Stimulated activated CD4-positive, alpha-beta T cell treated with anti-CD3 and anti-CD28 coated beads, Interleukin-15, amount 100 ng/mL, for 1 hour (primary cell): ENCODE measurements around the gene RNF217.
"Not testable (repeated sequence)": the region's sequence is repeated elsewhere in the genome, so short reads cannot be mapped to it uniquely, and the experiment has no call there.

ENCODE experiments used
- DNase-seq, 2 donors: peaks; one replicate each; pipeline ENCODE4 v3.0.0-alpha.2; 2020; ENCODE audit warnings: low read depth in 1 of 2, low spot score in 1 of 2

RNF217 gene

DNA sequence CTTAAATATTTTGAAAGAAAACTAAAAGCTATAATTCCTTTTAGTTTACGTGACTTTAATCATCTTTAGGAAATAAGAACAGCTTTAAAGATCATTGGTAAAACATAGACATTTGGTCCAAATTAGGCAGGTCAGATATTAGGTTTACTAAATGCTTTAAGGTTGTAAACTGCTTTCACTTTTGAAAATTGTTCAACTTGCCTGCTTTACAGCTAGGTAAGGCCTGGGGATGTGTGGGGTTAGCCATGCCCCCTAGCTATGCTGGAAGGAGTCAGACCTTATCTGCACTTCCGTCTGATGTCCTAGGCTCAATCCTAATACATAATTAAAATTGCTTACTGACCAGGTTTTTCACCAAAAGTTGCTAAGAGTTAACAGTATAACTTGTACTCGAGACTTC, 160.8 kb downstream of the RNF217 start:
- DNase-seq, result no peak

DNA sequence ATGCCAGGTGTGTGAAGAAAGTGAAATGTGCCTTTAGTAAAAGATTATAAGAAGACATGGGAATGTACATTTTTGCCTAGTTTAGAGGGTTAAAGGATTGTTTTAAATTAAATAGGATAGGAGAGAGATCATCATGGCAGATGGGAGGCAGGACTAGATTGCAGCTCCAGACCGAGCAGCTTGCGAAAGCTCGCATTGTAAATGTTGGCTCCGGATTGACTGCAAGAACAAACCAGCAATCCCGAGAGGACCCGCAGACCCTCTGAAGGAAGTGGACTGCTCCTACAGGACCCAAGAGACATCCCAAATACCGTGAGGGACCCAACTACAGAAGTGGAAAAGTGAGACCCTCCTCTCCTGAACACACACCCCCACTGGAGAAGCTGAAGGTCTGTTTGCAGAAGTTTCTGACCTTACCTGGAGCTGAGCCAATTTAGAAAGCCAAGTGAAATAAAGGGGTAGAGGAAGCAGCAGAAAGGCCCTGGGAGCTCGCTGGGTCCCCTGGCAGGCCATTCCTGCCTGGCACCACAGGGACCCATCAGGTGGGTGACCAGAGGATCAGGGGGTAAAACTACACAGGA, 161.3 kb downstream of the RNF217 start:
- no peak for DNase-seq

DNA sequence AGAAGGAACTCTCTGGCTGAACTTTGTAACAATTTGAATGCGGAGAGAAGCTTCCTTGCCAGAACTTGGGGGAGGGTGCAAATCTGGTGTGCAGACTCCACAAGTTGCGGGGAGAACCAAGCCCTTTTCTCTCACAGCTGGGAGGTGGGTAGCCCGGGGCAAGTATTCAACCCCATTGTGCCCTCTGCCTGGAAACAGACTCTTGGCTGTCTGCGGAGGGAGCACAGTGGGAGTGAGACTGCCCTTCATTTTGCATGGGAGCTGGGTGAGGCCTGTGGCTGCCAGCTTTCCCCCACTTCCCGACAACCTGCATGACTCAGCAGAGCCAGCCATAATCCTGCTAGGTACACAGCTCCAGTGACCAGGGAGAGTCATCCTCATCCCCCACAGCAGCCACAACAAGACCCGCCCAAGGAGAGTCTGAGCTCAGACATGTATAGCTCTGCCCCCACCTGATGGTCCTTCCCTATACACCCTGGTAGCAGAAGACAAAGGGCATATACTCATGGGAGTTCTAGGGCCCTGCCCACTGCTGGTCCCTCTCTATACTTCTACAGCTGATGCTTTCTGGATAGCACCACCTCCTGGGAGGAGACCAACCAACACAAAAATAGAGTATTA, 161.9 kb downstream of the RNF217 start:
- no peak for DNase-seq

DNA sequence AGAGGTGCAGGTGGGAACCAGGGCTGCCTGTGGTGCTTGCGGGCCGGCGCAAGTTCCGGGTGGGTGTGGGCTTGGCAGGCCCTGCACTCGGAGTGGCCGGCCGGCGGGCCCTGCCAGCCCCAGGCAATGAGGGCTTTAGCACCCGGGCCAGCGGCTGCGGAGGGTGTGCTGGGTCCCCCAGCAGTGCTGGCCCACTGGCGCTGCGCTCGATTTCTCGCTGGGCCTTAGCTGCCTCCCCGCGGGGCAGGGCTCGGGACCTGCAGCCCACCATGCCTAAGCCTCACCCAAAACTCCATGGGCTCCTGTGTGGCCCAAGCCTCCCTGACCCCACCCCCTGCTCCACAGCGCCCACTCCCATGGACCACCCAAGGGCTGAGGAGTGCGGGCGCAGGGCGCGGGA, 163.6 kb downstream of the RNF217 start:
- DNase-seq, result not testable (repeated sequence)

DNA sequence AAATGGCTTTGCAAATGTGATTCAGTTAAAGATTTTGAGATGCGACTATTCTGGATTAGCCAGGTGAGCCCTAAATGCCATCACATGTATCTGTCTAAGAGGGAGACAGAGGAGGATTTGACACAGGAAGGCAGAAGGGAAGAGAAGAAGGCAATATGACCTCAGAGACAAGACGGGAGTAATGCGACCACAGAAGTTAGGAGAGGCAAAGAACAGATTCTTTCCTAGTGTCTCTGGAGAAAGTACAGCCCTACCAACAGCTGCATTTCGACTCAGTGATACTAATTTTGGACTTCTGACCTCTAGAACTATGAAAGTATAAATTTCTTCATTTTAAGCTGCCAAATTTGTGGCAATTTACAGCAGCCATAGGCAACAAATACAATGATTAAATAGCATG, 167.1 kb downstream of the RNF217 start:
- DNase-seq, result no peak

DNA sequence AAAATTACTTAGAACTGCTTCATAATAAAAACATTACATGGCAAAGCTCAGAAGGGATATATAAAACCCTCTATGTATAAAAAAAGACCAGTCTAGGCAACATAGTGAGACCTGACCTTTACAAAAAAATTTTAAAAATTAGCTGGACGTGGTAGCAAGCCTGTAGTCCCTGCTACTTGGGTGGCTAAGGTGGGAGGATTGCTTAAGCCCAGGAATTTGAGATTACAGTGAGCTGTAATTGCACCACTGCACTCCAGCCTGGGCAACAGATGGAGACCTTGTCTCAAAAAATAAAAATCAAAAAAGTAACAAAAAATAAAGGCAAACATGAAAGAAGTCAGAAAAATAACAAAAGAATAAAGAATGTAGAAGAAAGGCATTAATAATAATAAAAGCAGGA, 169.8 kb downstream of the RNF217 start:
- no peak for DNase-seq

DNA sequence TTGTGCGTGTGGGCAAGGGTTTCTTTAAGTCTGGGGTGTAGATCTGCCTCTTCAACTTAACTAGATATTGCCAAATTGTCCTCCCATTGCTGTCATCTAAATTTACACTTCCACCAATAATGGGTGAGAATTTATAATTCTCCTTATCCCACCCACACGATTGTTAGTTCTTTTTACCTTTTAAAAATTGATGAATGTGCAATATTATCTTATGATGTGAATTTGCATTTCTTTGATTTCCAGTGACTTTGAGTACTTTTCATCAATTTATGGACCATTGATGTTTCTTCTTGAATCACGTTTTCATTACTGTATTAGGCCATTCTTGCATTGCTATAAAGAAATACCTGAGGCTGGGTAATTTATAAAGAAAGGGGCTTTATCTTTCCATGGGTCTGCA, 174.1 kb downstream of the RNF217 start:
- DNase-seq, result no peak

DNA sequence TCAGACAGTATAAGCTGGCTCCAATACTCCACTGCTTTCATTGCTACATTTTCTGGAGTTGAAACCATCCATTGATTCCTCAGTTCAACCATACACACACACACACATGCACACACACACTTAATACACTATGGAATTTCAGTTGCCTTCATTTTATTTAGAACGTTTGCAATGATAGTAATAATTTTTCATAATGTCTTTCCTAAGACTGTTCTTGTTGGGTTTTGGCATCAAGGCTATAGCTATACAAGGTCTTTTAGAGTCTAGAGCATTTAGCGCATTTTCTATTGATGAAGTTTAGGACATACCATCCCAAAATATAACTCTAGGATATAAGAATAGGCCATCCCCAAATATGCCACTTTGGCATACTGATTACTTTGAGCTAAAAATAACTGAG, 175.8 kb downstream of the RNF217 start:
- no peak for DNase-seq

DNA sequence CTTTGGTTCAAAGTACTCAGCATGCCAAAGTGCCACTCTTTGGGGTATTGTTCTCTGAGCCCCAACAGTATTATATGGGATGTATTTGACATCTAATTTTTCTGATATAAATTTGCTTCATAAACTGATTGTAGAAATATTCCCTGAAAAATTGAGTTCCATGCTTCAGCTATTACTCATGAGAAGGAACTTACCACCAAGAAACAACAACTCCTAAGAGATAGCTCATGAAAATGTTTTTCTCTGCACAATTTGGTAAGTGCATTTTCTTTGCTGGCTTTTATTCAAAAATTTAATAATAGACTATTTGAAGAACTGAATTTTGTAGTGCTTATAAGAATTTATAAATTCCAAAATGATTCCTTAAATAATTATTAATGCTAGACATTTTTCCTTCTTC, 178.6 kb downstream of the RNF217 start:
- no peak for DNase-seq
